HG03442 (cell line): ENCODE data around the gene PRDX3.
"Not testable (repeated sequence)": the region's sequence is repeated elsewhere in the genome, so short reads cannot be mapped to it uniquely, and the experiment has no call there.

Source experiments
- ATAC-seq: cut with Tn5 transposase; IDR thresholded peaks from one replicate; pipeline ENCODE4 v1.9.1; 2021; ENCODE audit warnings: mild to moderate bottlenecking, moderate library complexity; ENCODE audit not compliant: unreplicated experiment

PRDX3 gene

DNA sequence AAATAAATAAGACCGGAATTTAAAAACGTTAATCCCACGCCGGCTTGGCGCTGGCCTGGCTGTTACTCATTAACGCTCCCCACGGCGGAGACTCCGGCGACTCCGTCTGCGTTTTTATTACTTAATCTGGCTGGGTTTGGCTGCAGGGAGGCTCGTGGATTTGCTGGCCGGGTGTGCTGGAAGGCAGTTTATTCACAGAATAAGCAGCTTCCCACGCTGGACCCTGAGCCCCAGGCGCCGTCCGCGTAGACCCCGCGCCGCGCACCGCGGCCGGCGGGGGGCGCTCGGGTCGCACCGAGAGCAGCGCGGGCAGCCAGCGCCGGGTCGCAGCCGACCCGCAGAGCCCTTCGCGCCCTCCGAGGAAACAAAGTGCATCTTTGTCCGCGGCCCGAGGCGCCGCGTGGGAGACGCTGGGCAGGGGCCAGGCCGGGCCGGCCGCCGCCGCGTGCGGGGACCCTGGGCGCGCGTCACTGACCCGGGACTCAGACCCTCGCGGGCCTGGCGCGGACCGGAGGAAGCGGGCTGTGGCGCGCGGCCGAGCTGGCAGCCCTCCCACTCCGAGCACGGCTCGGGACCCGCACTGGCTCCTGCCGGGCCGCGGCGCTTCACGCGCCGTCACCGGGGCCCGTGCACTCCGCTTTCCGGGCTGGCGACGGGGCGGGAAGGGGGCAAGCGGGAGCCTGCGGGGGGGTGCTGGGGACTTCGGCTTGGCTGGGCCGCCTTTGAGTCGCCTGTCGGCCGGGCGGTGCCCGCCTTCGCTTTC lies 28.2 kb upstream of the PRDX3 start:
- peak; percentile 46 for ATAC-seq

DNA sequence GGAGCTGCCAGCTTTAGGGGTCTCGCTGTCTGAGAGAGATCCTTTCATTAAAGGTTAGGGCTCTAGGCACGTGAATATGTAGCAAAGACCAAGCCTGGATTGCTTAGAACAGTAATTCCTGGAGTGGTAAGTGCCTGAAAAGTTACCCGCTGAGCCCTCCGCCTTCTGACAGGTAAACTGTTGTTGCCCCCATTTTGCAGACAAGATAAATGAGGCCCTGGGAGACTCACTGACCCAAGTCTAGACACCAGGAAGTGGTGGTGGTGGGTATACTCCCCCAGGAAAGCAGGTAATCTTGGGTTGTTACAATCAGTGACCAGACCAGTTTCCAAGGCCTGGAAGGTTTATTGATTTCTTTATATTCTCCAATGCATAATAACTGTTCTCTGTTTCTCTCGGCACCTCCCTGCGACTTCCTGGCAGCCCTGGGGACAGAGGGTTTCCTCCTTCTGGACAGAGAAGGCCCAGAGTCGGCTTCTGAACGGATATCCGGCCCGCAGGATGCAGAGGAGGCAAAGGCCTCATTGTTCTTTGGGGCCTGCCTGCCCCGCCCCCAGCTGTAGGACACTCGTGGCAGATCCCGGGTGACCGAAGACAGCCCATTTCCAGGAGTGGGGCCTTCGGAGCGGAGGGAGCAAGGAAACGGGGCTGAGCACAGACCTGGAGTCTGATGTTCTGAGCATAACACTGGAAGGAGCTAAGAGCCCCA lies 27.4 kb upstream of the PRDX3 start:
- peak; percentile 14 for ATAC-seq

- ATAC-seq, result no peak
These were observed 24.4 kb upstream of the PRDX3 start for GRCh38 chr10:119203006-119203405.

GRCh38 chr10:119201233-119201632 lies 22.6 kb upstream of the PRDX3 start:
- ATAC-seq, result no peak

- ATAC-seq, result peak; percentile 57
These were observed 20.8 kb upstream of the PRDX3 start for GRCh38 chr10:119199231-119199992.

GRCh38 chr10:119198438-119198837 lies 19.8 kb upstream of the PRDX3 start:
- ATAC-seq, result no peak

DNA sequence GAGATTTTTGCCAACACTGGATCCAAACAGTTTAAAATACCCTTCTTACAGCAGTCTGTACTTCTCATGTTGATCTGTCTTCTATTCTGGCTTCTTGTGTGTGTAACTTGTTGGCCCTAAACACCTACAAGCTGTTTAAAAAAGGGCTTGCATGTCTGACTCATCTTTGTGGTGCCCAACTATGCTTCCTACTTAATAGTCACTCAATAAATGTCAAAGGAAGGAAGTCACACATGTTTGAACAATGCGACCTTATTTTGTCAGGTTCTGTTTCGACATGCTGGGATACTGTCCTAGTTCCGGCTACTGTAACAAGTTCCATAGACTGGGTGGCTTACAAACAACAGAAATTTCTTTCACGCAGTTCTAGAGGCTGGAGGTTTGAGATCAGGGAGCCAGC lies 19.3 kb upstream of the PRDX3 start:
- ATAC-seq, result no peak

- ATAC-seq, result no peak
These were observed 13.3 kb upstream of the PRDX3 start for GRCh38 chr10:119191881-119192280.

- no peak for ATAC-seq
These were observed 12.6 kb upstream of the PRDX3 start for GRCh38 chr10:119190954-119191785.

DNA sequence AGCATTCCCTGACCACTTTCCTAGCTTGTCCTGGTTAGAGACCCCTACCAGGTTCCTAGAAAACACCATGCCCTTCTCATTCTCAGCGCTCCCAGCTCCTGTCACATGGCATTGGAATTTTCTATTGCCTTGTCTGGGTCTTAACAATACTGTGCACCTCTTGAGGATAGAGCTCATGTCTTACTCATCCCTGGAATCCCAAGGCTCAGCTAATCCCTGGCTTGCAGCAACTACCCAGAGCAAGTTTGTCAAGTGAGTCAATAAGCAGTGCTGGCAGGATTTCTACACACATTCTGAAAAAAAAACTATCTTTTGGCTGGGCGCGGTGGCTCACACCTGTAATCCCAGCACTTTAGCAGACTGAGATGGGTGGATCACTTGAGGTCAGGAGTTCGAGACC lies 11.7 kb upstream of the PRDX3 start:
- ATAC-seq, result no peak

- ATAC-seq, result peak; percentile 74
These were observed 11.2 kb upstream of the PRDX3 start for GRCh38 chr10:119189811-119190282.

DNA sequence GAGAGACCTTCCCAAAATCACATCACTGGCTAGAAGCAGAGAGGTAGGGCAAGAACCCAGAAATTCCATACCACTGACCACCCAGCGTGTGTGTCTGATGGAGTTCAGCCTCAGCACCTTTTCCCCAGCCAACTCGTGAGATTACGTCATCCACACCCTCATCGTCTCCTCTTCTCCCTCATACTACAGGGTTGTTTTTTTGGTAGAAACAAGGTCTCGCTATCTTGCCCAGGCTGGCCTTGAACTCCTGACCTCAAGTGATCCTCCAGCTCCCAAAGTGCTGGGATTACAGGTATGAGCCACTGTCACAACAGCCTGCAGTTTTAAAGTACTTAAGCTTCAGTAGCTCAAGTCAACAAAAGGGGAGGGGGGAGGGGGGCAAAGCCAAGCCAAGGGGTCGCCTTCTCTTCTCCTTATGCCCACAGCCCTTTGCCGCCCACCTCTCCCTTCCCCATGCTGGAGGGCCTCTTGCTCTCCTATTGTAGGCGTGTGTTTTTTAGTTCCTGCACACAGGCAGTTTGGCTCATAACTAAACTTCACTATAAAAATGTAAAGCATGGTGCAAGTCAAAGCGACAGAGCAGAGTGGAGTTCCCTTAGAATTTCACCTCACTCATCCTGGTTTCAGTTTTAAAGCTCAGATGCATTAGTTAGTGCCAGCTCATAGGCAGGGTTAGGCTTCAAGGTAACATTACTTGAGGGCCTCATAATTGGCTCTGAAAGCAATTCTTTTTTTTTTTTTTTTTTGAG lies 5.2 kb upstream of the PRDX3 start:
- ATAC-seq, result no peak

DNA sequence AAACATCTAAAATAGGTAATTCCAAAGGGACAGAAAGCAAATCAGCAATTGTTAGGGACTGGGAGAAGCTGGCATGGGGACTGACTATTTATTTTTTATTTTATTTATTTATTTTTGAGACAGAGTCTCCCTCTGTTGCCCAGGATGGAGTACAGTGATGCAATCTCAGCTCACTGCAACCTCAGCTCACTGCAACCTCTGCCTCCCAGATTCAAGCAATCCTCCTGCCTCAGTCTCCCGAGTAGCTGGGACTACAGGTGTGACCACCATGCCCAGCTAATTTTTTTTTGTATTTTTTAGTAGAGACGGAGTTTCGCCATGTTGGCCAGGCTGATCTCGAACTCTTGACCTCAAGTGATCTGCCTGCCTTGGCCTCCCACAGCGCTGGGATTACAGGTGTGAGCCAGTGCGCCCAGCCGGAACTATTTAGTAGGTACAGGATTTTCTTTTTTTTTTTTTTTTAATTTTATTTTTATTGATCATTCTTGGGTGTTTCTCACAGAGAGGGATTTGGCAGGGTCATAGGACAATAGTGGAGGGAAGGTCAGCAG lies 2.3 kb upstream of the PRDX3 start:
- not testable (repeated sequence) for ATAC-seq

GRCh38 chr10:119177708-119178371 lies 772 bp downstream of the PRDX3 start:
- peak; percentile 29 for ATAC-seq

DNA sequence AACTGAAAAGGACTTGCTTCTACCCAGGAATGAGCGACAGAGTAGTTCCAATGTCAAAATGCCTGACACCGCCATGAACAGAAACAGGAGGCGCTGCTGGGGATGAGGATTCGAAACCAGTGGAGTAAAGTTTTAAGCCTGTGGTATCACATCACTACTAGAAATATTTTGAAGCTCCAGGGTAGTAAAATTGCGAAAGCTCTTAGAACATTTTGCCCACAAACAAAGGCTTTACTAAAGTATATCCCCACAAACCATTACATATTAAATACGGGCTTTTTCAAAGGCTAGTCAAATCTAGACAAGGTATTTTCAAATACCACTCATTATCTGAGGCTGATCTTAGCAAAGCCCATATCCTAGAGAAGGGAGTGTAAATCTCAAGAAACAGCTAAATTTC lies 2.4 kb downstream of the PRDX3 start:
- no peak for ATAC-seq

GRCh38 chr10:119174109-119174508 lies 4.5 kb downstream of the PRDX3 start:
- ATAC-seq, result no peak

DNA sequence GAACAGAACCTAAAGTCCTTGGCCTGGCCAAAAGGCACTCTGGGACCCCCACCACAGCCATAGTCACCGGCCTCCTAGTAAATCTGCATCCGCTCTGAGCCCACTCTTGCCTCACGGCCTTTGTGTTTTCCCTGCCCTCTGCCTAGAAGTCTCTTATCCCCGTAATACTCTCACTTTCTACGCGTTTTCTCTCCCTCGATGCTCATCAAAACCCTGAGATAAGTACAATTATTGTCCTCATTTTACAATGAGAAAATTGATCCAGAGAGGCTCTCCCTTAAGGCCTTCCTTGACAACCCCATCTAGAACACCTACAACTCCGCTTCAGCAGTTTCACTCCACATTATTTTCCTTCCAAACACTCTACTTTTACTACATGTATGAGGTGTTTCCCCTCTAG lies 11.6 kb downstream of the PRDX3 start:
- no peak for ATAC-seq

- ATAC-seq, result no peak
These were observed 12.0 kb downstream of the PRDX3 start for GRCh38 chr10:119166564-119166963.

DNA sequence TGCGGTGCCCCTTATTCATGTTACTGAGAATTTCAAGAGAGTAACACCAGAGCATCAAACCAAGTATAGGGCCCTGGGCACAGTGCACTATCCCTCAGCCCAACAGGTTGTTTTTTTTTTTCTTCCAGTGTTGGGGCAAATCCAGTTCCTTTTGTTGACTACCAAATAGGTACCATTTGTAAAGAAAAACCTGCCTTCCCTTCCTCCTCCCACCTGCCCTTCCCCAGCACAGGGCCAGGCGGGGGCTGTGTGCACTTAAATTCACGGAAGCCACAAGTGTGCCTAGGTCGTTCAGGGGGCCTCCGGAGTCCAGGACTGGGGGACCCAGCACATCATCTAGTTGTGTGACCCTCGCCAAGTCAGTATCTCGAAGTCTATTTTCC lies 12.5 kb downstream of the PRDX3 start:
- no peak for ATAC-seq
